ENCODE measurements around the gene KIAA2012.
"Not testable (repeated sequence)": the region's sequence is repeated elsewhere in the genome, so short reads cannot be mapped to it uniquely, and the experiment has no call there.

The KIAA2012 gene

DNA sequence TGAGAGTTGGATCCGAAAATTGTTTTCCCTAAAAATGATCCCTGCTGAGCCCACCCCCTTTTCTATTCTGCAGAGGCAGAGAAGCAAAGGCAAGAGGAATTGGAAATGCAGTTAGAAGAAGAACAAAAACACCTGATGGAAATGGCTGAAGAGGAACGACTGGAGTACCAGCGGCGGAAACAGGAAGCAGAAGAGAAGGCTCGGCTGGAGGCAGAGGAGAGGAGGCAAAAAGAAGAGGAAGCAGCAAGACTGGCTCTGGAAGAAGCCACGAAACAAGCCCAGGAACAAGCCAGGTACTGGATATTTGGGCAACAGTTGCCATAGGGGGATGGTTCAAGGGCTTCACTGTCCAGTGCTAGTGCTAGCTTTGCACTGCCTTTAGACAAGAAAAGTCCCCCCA is 123.7 kb downstream of the KIAA2012 start:
- DNase-seq (ENCODE audit: low spot score): no peak

- no peak for DNase-seq (ENCODE audit: low spot score)
Observed at GRCh38 chr2:202201220-202202160, 128.4 kb downstream of the KIAA2012 start.

- no peak for DNase-seq (ENCODE audit: low spot score)
Observed at GRCh38 chr2:202203348-202203747, 130.3 kb downstream of the KIAA2012 start.

DNA sequence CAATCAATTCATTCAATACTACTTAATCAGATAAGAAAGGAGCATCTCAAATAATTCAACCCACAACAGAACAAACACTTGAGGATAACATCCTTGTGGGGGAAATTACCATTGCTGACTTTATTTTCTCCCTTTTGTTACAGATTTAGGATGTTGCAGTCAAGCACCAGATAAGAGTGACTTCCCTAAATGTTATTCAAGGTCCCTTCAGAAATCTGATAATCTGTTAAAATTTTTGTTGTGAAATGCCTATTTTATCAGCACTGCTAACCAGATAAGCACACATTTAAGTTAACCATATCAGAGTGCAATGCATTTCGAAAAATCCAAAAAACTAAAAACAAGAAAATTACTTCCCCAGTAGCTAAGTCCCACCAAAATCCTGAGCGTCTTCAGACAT is 131.8 kb downstream of the KIAA2012 start:
- no peak for DNase-seq (ENCODE audit: low spot score)

- DNase-seq (ENCODE audit: low spot score): no peak
Observed at GRCh38 chr2:202208526-202208925, 135.5 kb downstream of the KIAA2012 start.

GRCh38 chr2:202215179-202215578 is 142.1 kb downstream of the KIAA2012 start:
- DNase-seq (ENCODE audit: low spot score): no peak

GRCh38 chr2:202221873-202222272 is 148.8 kb downstream of the KIAA2012 start:
- peak; percentile 20 for DNase-seq (ENCODE audit: low spot score)

DNA sequence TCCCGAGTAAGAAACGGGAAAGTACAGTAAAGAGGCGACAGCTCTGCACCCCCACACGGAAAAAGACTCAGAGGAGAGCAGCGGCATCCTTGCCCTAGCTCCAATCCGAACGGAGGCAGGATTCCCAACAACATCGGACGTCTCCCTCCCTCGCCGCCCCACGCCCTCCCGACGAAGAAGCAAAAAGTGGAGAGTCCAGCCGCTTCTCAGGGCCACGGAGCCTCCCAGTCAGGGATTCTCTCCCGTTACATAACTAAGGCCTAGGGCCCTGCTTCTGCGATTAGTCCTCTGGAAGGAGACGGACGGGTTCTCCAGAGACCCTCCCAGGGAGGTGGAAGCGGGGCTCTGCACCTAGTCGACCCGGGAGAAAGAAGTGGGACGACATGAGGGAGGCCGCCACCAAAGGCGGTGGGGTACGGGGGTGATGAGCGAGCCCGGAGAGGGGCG is 164.8 kb downstream of the KIAA2012 start:
- DNase-seq (ENCODE audit: low spot score): peak; percentile 52

GRCh38 chr2:202238234-202239197 is 165.5 kb downstream of the KIAA2012 start, which contains the start of gene SUMO1:
TSS of gene SUMO1 (minus strand) at chr2:202238597. CDS start at chr2:202238451, 146 bp downstream.
- DNase-seq (ENCODE audit: low spot score): peak; percentile 95

- not testable (repeated sequence) for DNase-seq (ENCODE audit: low spot score)
Observed at GRCh38 chr2:202247710-202248109, 174.7 kb downstream of the KIAA2012 start.

GRCh38 chr2:202249521-202250253 is 176.6 kb downstream of the KIAA2012 start:
- peak; percentile 66 for DNase-seq (ENCODE audit: low spot score)

DNA sequence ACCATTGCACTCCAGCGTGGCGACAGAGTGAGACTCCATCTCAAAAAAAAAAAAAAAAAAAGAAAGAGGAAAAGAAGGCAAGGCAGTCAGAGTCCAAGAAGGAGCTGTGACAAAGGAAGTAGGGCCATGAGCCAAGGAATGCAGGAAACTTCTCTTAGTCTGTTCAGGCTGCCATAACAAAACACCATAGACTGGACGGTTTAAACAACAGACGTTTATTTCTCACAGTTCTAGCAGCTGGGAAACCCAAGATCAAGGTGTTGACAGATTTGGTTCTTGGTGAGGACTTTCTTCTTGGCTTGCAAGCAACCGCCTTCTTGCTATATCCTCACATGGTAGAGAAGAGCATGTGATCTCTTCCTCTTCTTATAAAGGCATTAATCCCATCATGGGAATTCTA is 178.4 kb downstream of the KIAA2012 start:
- DNase-seq (ENCODE audit: low spot score): no peak

Data from iPS-NIHi11 (cell line).